CD4-positive, alpha-beta T cell treated with Interleukin-17A for 4 hours (primary cell): Measurements from ENCODE around the gene DLGAP1.

ENCODE experiments used
- DNase-seq: peaks from one replicate; pipeline ENCODE4 v3.0.0-alpha.2; 2020; ENCODE audit warnings: mixed read lengths

DLGAP1 gene

GRCh38 chr18:4143585-4143984 is 311.5 kb downstream of the DLGAP1 start:
- DNase-seq, result no peak

GRCh38 chr18:4142876-4143275 is 312.2 kb downstream of the DLGAP1 start:
- no peak for DNase-seq

- DNase-seq, result no peak
These were observed 320.4 kb downstream of the DLGAP1 start for GRCh38 chr18:4134700-4135099.

- DNase-seq, result no peak
These were observed 324.1 kb downstream of the DLGAP1 start for GRCh38 chr18:4130734-4131719.

GRCh38 chr18:4126939-4127338 is 328.2 kb downstream of the DLGAP1 start:
- DNase-seq, result no peak

GRCh38 chr18:4125627-4126230 is 329.4 kb downstream of the DLGAP1 start:
- DNase-seq, result no peak

- DNase-seq, result no peak
These were observed 329.9 kb downstream of the DLGAP1 start for GRCh38 chr18:4125224-4125623.

- no peak for DNase-seq
These were observed 335.3 kb downstream of the DLGAP1 start for GRCh38 chr18:4119813-4120212.

GRCh38 chr18:4119127-4119648 is 335.9 kb downstream of the DLGAP1 start:
- no peak for DNase-seq

GRCh38 chr18:4108016-4108415 is 347.1 kb downstream of the DLGAP1 start:
- no peak for DNase-seq

- no peak for DNase-seq
These were observed 348.0 kb downstream of the DLGAP1 start for GRCh38 chr18:4107049-4107467.

GRCh38 chr18:4106407-4107033 is 348.6 kb downstream of the DLGAP1 start:
- DNase-seq, result peak; percentile 58

- DNase-seq, result no peak
These were observed 352.2 kb downstream of the DLGAP1 start for GRCh38 chr18:4102901-4103300.

GRCh38 chr18:4101009-4101408 is 354.1 kb downstream of the DLGAP1 start:
- DNase-seq, result no peak

GRCh38 chr18:4096486-4096885 is 358.6 kb downstream of the DLGAP1 start:
- DNase-seq, result no peak

GRCh38 chr18:4093676-4094075 is 361.4 kb downstream of the DLGAP1 start:
- DNase-seq, result no peak

- DNase-seq, result no peak
These were observed 370.7 kb downstream of the DLGAP1 start for GRCh38 chr18:4084382-4084900.

GRCh38 chr18:4078246-4078645 is 376.9 kb downstream of the DLGAP1 start:
- no peak for DNase-seq

GRCh38 chr18:4077721-4078120 is 377.4 kb downstream of the DLGAP1 start:
- no peak for DNase-seq

GRCh38 chr18:4077204-4077603 is 377.9 kb downstream of the DLGAP1 start:
- no peak for DNase-seq

- no peak for DNase-seq
These were observed 380.5 kb downstream of the DLGAP1 start for GRCh38 chr18:4074647-4075046.

GRCh38 chr18:4069183-4069582 is 385.9 kb downstream of the DLGAP1 start:
- no peak for DNase-seq

GRCh38 chr18:4068552-4069158 is 386.5 kb downstream of the DLGAP1 start:
- peak; percentile 15 for DNase-seq
